ENCODE measurements around the gene FAM120C.

The FAM120C gene

GRCh38 chrX:54024350-54024749 is 158.7 kb downstream of the FAM120C start:
- FAIRE-seq, result no peak
